K562 (cell line): Measurements from ENCODE around the gene OR2C3. TPM values are rescaled to one million over a fixed set of nuclear protein-coding genes. Genes with fewer than 3 reads are reported as not detected.

Experiments used
- ATAC-seq: fragments of 200-7000 bp; cut with Tn5 transposase; 3 replicates; pipeline ENCODE4 v1.9.1; 2020; ENCODE audit warnings: moderate library complexity
- BruUV-seq: library from RNA; stranded (reverse); fragments of 400-500 nt; replicated peaks from 2 replicates; lab custom pipeline; 2021; lab: Mats Ljungman, UMichigan
- CTCF ChIA-PET: fragments of 300-600 bp; formaldehyde crosslinking; extraction: SDS; loops from one replicate; lab custom pipeline; 2021; ENCODE audit warnings: low intra/inter-chr PET ratio; lab: Yijun Ruan, JAX
- POLR2A ChIA-PET: fragments of 300-600, 350-650 bp; sonication (Branson Sonifier 250); formaldehyde crosslinking; extraction: SDS; loops from one replicate; lab custom pipeline; 2021; ENCODE audit warnings: antibody characterized with exemption, inconsistent platforms; lab: Yijun Ruan, JAX
- DNase-seq, 4 experiments: peaks; one replicate each; pipeline versions ENCODE4 v3.0.0 to v3.0.0-alpha.2; 2011 to 2018; ENCODE audit warnings: low spot score in 3 of 4, mixed read lengths in 3 of 4; ENCODE audit errors: extremely low read depth in 1 of 4
- FAIRE-seq: peaks from 2 replicates; lab custom pipeline; 2011; peaks lifted over from hg19 to GRCh38; lab: Jason Lieb, UNC
- H2AFZ ChIP-seq: 2 replicates; pipeline ENCODE4 v1.6.0; 2011; ENCODE audit warnings: low read depth, low read length, control low read depth, inconsistent platforms
- H3K27ac ChIP-seq: fragments of 200-600 bp; 3 replicates; pipeline ENCODE4 v1.8.0; 2011; ENCODE audit warnings: low read depth, mild to moderate bottlenecking, control low read depth, inconsistent platforms, low read length, moderate library complexity, mixed read lengths; ENCODE audit errors: extremely low read depth
- H3K27me3 ChIP-seq, 2 experiments: fragments of 300-600 bp in 1 of 2; 2 replicates in 1 of 2; 3 replicates in 1 of 2; pipeline versions ENCODE4 v1.6.0 to v1.8.0; 2011; ENCODE audit warnings: inconsistent platforms in 2 of 2, low read length in 2 of 2, mild to moderate bottlenecking in 1 of 2, mixed read lengths in 1 of 2, moderate library complexity in 1 of 2; ENCODE audit not compliant: control insufficient read depth in 2 of 2, insufficient read depth in 2 of 2
- H3K36me3 ChIP-seq: fragments of 300-600 bp; 3 replicates; pipeline ENCODE4 v1.8.0; 2011; ENCODE audit warnings: mild to moderate bottlenecking, low read length, inconsistent platforms; ENCODE audit not compliant: control insufficient read depth, insufficient read depth
- H3K4me1 ChIP-seq, 2 experiments: fragments of 200-600 bp in 1 of 2; replicated peaks in 1 of 2; 2 replicates in 1 of 2; 3 replicates in 1 of 2; pipeline versions ENCODE4 v1.5.1 to v1.8.0; 2011; ENCODE audit warnings: inconsistent platforms in 2 of 2, low read length in 2 of 2, mild to moderate bottlenecking in 1 of 2, mixed read lengths in 1 of 2, moderate library complexity in 1 of 2; ENCODE audit not compliant: control insufficient read depth in 2 of 2, insufficient read depth in 2 of 2
- H3K4me2 ChIP-seq: 2 replicates; pipeline ENCODE4 v1.6.1; 2011; ENCODE audit warnings: low read length, control low read depth, inconsistent platforms, mixed read lengths; ENCODE audit not compliant: insufficient read depth
- H3K4me3 ChIP-seq: fragments of 200-600 bp; sonication (generic), shearing (Covaris generic); 2 replicates; pipeline ENCODE4 v1.5.1; 2016; ENCODE audit warnings: control low read depth, inconsistent platforms
- H3K79me2 ChIP-seq: fragments of 200-600 bp; 3 replicates; pipeline ENCODE4 v1.8.0; 2011; ENCODE audit warnings: low read length, inconsistent platforms; ENCODE audit not compliant: control insufficient read depth, insufficient read depth
- H3K9ac ChIP-seq, 2 experiments: 2 replicates each; pipeline versions ENCODE4 v1.6.0 to v1.6.1; 2011; ENCODE audit warnings: low read depth in 2 of 2, low read length in 2 of 2, control low read depth in 1 of 2, inconsistent platforms in 1 of 2, mild to moderate bottlenecking in 1 of 2, mixed read lengths in 1 of 2; ENCODE audit not compliant: insufficient read depth in 1 of 2
- H3K9me1 ChIP-seq: one replicate; pipeline ENCODE4 v1.6.0; 2011; ENCODE audit warnings: inconsistent platforms, mild to moderate bottlenecking, low read length, moderate library complexity; ENCODE audit not compliant: control insufficient read depth, insufficient read depth
- H3K9me3 ChIP-seq: replicated peaks from 2 replicates; pipeline ENCODE4 v1.5.1; 2011; ENCODE audit warnings: low read depth, low read length, inconsistent platforms; ENCODE audit not compliant: control insufficient read depth, insufficient read depth
- H4K20me1 ChIP-seq: replicated peaks from 2 replicates; pipeline ENCODE4 v1.6.1; 2011; ENCODE audit warnings: low read length, inconsistent platforms, mixed read lengths; ENCODE audit not compliant: control insufficient read depth, insufficient read depth
- HIVEP1 ChIP-seq: fragments of 250-450 bp; sonication (Bioruptor Pico); IDR thresholded peaks from 2 replicates; pipeline ENCODE4 v1.4.0; 2020; ENCODE audit warnings: mild to moderate bottlenecking
- MXI1 ChIP-seq: IDR thresholded peaks from 2 replicates; pipeline ENCODE4 v1.6.1; 2011; ENCODE audit warnings: low read depth, mild to moderate bottlenecking, improper control_type of control experiment, low read length
- TRIM28 ChIP-seq: fragments of 450-650 bp; IDR thresholded peaks from 2 replicates; pipeline ENCODE4 v1.6.1; 2017
- ZNF23 ChIP-seq: fragments of 250-450 bp; sonication (Bioruptor Pico); IDR thresholded peaks from 2 replicates; pipeline ENCODE4 v1.4.0; 2020; ENCODE audit warnings: mild to moderate bottlenecking
- ZNF668 ChIP-seq: fragments of 250-450 bp; sonication (Bioruptor Pico); IDR thresholded peaks from 2 replicates; pipeline ENCODE4 v1.8.0; 2022; ENCODE audit warnings: mild to moderate bottlenecking, inconsistent platforms
- WGBS: fragments of 100-300 bp; shearing (Covaris generic); methylation state at CpG from one replicate; pipeline ENCODE4 v1.1.6; 2016; ENCODE audit warnings: low coverage, mixed read lengths; ENCODE audit not compliant: insufficient coverage; ENCODE audit errors: missing lambda C conversion rate; 5-methylcytosine and 5-hydroxymethylcytosine counted together
- in situ Hi-C: fragments of 300-500 bp; cut with MboI; formaldehyde crosslinking; loops from 4 replicates; pipeline ENCODE4 v1.15.0; 2018; ENCODE audit warnings: inconsistent platforms, mixed read lengths
- intact Hi-C: fragments of 100-400 bp; cut with micrococcal nuclease; formaldehyde crosslinking; loops from 2 replicates; pipeline ENCODE4 v1.14.2; 2022
- polyA plus RNA-seq, 8 experiments: library from polyadenylated mRNA; depleted of rRNA in 4 of 8; stranded (reverse) in 5 of 8; unstranded in 3 of 8; fragments of >200 nt; fragmentation: Nextera tagmentation in 2 of 8; fragmentation: Illumina TruSeq in 1 of 8; extraction: Ambion mirVana in 2 of 8; extraction: Trizol in 1 of 8; gene quantifications; 2 replicates each; pipeline versions ENCODE4 v1.2.1 to v1.2.3, GENCODE V29; 2011 to 2014; ENCODE audit warnings: inconsistent platforms in 1 of 8, missing spikeins in 1 of 8
- total RNA-seq, 7 experiments: library from RNA; depleted of rRNA in 6 of 7; stranded (reverse); fragments of >200 nt in 6 of 7; fragmentation: Illumina TruSeq in 2 of 7; extraction: Trizol in 2 of 7; gene quantifications; 2 replicates each; pipeline versions ENCODE4 v1.2.1 to v1.2.3, GENCODE V29; 2011 to 2021; ENCODE audit warnings: low replicate concordance in 1 of 7
- TF ChIP-seq, protein P1 (sequence below), 3 experiments: fragments of 200-800 bp in 1 of 3; fragments of 250-450 bp in 1 of 3; fragments of 450-650 bp in 1 of 3; sonication (Bioruptor Pico) in 1 of 3; sonication (Bioruptor generic) in 1 of 3; formaldehyde crosslinking in 1 of 3; IDR thresholded peaks; 2 replicates each; pipeline versions ENCODE4 v1.6.1 to v1.8.0; 2016 to 2022; ENCODE audit warnings: mild to moderate bottlenecking in 2 of 3, missing genetic modification characterization in 2 of 3, missing compliant biosample characterization in 1 of 3, moderate library complexity in 1 of 3

OR2C3 gene
- total and polyA plus RNA-seq, 9 of the 15 experiments (the other 6 are each of a cell fraction or from before 2014, with no cell fraction given): under 0.01 to 0.05 (median 0.03) TPM; not detected in 4

DNA sequence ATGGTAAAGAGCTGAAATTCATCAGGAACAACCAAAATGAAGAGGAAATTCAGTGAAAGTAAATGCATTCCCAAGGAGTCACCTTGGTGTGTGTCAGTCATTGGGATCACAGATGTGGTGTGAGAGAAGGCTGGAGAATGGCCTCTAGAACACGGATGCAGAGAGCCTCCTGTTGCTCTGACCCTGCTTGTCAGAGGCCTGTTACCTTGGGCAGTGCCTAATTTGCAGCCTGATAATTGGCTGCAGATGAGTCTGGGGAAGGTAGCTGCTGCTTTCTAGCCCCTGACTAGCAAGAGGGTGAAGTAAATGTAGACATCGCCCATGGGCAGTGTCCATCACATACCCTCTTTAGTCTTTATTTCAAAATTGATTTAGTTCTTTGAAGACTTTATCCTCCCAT lies 16.0 kb upstream of the OR2C3 start:
- no peak for FAIRE-seq
- DNase-seq: no peak
- Histone ChIP-seq H3K36me3 (no peaks in the 10 kb centered on the region), H3K79me2 (no peaks in the 10 kb centered on the region), H3K9me3 (no peaks in the 10 kb centered on the region), H3K27me3 (peaks cover 0 to 4% of the 10 kb centered on the region in 2 experiments; a peak in 1 of 5 replicates), H3K4me3 (no peak overlapping the region), H3K9ac (no peak overlapping the region), H2AFZ (no peak overlapping the region), H3K4me1 (peaks cover 2 to 8% of the 10 kb centered on the region in 2 experiments; a peak in 2 of 5 replicates), H3K9me1 (no peaks in the 10 kb centered on the region)
- BruUV-seq: no TSS peak
- ATAC-seq: no peak
- in situ Hi-C loops: no loop called here
- POLR2A ChIA-PET: no interaction called here
- CTCF ChIA-PET: no interaction called here
- intact Hi-C loops: no loop called here
- TF ChIP-seq ZNF668 (CRISPR knock-in tag) (no peak), HIVEP1 (CRISPR knock-in tag) (no peak), MXI1 (no peak), ZNF23 (CRISPR knock-in tag) (no peak), TRIM28 (no peak)
- TF ChIP-seq, protein P1, sequence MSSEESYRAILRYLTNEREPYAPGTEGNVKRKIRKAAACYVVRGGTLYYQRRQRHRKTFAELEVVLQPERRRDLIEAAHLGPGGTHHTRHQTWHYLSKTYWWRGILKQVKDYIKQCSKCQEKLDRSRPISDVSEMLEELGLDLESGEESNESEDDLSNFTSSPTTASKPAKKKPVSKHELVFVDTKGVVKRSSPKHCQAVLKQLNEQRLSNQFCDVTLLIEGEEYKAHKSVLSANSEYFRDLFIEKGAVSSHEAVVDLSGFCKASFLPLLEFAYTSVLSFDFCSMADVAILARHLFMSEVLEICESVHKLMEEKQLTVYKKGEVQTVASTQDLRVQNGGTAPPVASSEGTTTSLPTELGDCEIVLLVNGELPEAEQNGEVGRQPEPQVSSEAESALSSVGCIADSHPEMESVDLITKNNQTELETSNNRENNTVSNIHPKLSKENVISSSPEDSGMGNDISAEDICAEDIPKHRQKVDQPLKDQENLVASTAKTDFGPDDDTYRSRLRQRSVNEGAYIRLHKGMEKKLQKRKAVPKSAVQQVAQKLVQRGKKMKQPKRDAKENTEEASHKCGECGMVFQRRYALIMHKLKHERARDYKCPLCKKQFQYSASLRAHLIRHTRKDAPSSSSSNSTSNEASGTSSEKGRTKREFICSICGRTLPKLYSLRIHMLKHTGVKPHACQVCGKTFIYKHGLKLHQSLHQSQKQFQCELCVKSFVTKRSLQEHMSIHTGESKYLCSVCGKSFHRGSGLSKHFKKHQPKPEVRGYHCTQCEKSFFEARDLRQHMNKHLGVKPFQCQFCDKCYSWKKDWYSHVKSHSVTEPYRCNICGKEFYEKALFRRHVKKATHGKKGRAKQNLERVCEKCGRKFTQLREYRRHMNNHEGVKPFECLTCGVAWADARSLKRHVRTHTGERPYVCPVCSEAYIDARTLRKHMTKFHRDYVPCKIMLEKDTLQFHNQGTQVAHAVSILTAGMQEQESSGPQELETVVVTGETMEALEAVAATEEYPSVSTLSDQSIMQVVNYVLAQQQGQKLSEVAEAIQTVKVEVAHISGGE (CRISPR knock-in tag; IDR thresholded peaks at IDR 0.05): no peak
- TF ChIP-seq, all 486 proteins: peak for 0
- 0% methylated on average over 2 of the region's 2 CpGs for WGBS
- H4K20me1 ChIP-seq: no peaks in the 10 kb centered on the region
- no peak overlapping the region for H3K4me2 ChIP-seq
- no peak overlapping the region for H3K27ac ChIP-seq
